HG02798 (cell line): ENCODE measurements around the gene ART3.
"Not testable (repeated sequence)": the region's sequence is repeated elsewhere in the genome, so short reads cannot be mapped to it uniquely, and the experiment has no call there.

Source experiments
- ATAC-seq: cut with Tn5 transposase; IDR thresholded peaks from one replicate; pipeline ENCODE4 v1.9.1; 2021; ENCODE audit warnings: mild to moderate bottlenecking; ENCODE audit not compliant: unreplicated experiment, poor library complexity

Gene ART3

GRCh38 chr4:76074468-76074867 lies at the start of gene ART3:
ART3 (plus strand) TSS chr4:76074709; CDS start chr4:76075890, 1,181 bp downstream.
- no peak for ATAC-seq

GRCh38 chr4:76028350-76028765 lies 46.2 kb upstream of the ART3 start:
- no peak for ATAC-seq

GRCh38 chr4:76029300-76029699 lies 45.2 kb upstream of the ART3 start:
- ATAC-seq = no peak

- ATAC-seq = peak; percentile 58
These were observed 39.4 kb upstream of the ART3 start for GRCh38 chr4:76035141-76035540.

GRCh38 chr4:76035799-76036380 lies 38.6 kb upstream of the ART3 start, which contains the start of gene CXCL11:
CXCL11 (minus strand) TSS chr4:76036070; CDS start chr4:76035987, 83 bp downstream.
- no peak for ATAC-seq

- ATAC-seq = no peak
These were observed 37.7 kb upstream of the ART3 start for GRCh38 chr4:76036855-76037254.

GRCh38 chr4:76042241-76042998 lies 32.1 kb upstream of the ART3 start:
- ATAC-seq = not testable (repeated sequence)

- ATAC-seq = not testable (repeated sequence)
These were observed 31.2 kb upstream of the ART3 start for GRCh38 chr4:76043306-76043705.

GRCh38 chr4:76044686-76045085 lies 29.8 kb upstream of the ART3 start:
- ATAC-seq = not testable (repeated sequence)

- not testable (repeated sequence) for ATAC-seq
These were observed 24.6 kb upstream of the ART3 start for GRCh38 chr4:76049860-76050416.

GRCh38 chr4:76050560-76051050 lies 23.9 kb upstream of the ART3 start:
- not testable (repeated sequence) for ATAC-seq

GRCh38 chr4:76053730-76054129 lies 20.8 kb upstream of the ART3 start:
- ATAC-seq = no peak

GRCh38 chr4:76055016-76055415 lies 19.5 kb upstream of the ART3 start:
- ATAC-seq = peak; percentile 94

- no peak for ATAC-seq
These were observed 19.1 kb upstream of the ART3 start for GRCh38 chr4:76055421-76055820.

- ATAC-seq = peak; percentile 45
These were observed 16.2 kb upstream of the ART3 start for GRCh38 chr4:76058302-76058701.

- no peak for ATAC-seq
These were observed 15.6 kb upstream of the ART3 start for GRCh38 chr4:76058888-76059426.

GRCh38 chr4:76059750-76060149 lies 14.8 kb upstream of the ART3 start:
- ATAC-seq = no peak

GRCh38 chr4:76060506-76060905 lies 14.0 kb upstream of the ART3 start:
- ATAC-seq = no peak

- no peak for ATAC-seq
These were observed 13.1 kb upstream of the ART3 start for GRCh38 chr4:76061421-76061820.

GRCh38 chr4:76061982-76062381 lies 12.5 kb upstream of the ART3 start:
- peak; percentile 63 for ATAC-seq

- ATAC-seq = no peak
These were observed 8.0 kb upstream of the ART3 start for GRCh38 chr4:76066546-76066945.
